Tibial nerve (tissue), 3 donors: Measurements from ENCODE around the gene NGF.

Experiments
- POLR2A ChIP-seq, 2 donors: fragments of 450-650 bp; IDR thresholded peaks; one replicate each; pipeline ENCODE4 v1.6.1; 2017; ENCODE audit warnings: antibody characterized with exemption in 2 of 2, mild to moderate bottlenecking in 2 of 2, moderate library complexity in 2 of 2
- TF ChIP-seq, protein P1 (sequence below), 5 experiments: fragments of 200-600 bp in 3 of 5; fragments of 450-650 bp in 2 of 5; sonication (generic) in 3 of 5; IDR thresholded peaks; one replicate each; pipeline ENCODE4 v1.5.1; 2016 to 2019; ENCODE audit warnings: antibody characterized with exemption in 5 of 5, mild to moderate bottlenecking in 3 of 5, moderate library complexity in 2 of 5

DNA sequence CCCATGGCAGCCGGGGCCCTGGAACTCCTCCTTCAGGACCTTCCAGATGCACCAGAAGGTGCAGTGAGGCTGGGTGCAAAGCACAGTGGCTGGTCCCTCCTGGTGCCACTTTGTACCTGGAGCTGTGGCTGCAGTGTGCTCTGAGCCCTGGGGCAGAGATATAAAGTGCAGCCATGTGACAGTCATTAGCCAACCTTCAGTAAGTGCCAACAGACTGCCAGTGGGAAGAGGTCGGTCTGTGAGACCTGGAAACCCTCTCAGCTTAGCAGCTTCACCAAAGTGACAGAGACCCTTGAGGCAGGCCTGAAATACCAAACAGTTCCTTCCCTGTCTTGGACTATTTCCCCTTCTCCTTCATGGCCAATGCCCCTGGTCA, 26.7 kb upstream of the NGF start:
- TF ChIP-seq, protein P1, sequence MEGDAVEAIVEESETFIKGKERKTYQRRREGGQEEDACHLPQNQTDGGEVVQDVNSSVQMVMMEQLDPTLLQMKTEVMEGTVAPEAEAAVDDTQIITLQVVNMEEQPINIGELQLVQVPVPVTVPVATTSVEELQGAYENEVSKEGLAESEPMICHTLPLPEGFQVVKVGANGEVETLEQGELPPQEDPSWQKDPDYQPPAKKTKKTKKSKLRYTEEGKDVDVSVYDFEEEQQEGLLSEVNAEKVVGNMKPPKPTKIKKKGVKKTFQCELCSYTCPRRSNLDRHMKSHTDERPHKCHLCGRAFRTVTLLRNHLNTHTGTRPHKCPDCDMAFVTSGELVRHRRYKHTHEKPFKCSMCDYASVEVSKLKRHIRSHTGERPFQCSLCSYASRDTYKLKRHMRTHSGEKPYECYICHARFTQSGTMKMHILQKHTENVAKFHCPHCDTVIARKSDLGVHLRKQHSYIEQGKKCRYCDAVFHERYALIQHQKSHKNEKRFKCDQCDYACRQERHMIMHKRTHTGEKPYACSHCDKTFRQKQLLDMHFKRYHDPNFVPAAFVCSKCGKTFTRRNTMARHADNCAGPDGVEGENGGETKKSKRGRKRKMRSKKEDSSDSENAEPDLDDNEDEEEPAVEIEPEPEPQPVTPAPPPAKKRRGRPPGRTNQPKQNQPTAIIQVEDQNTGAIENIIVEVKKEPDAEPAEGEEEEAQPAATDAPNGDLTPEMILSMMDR (IDR thresholded peaks at IDR 0.05) = no peak
- no peak for TF ChIP-seq POLR2A (IDR thresholded peaks at IDR 0.05)
